ENCODE measurements around the gene RGMB. TPM values are rescaled to one million over a fixed set of nuclear protein-coding genes. Genes with fewer than 3 reads are reported as not detected.

RGMB gene
- total and polyA plus RNA-seq, 3 experiments from 2014 or later = 2.1 to 5.2 (median 5.1) TPM

DNA sequence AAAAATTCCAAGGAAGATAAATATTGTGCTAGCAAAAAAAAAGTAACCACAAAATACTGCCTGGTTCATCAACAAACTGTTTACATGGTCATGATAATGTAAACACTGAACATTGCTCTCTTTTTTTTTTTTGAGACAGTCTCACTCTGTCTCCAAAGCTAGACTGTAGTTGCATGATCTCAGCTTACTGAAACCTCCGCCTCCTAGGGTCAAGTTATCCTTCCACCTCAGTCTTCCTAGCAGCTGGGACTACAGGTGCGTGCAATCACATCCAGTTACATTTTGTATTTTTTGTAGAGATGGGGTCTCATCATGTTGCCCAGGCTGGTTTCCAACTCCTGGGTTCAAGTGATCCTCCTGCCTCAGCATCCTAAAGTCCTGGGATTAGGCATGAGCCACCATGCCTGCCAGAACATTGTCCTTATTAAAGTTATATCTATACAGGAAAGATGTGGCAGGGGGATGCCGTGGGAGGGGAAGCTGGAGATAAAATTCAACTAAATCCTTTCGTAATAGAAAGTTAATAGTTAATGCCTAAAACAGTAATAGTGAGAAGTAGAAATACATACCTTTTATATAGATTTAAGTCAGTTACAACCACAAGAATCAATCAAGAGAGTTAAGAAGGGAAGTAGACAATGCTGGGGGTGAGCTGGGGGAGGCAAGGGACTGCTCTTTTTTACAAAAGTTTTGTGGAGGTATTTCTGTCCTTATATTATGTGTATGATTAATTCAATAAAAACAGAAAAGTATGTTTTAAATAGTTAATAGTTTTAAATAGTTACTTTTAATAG is 52.3 kb downstream of the RGMB start:
- ChIA-PET CTCF (no interaction called here), POLR2A (no interaction called here)
- DNase-seq = no peak
- Mint-ChIP-seq H3K27ac (no peak overlapping the region), H3K4me3 (no peak overlapping the region), H3K27me3 (no peaks in the 10 kb centered on the region), H3K4me1 (no peaks in the 10 kb centered on the region), H3K36me3 (peaks cover 1 to 15% (median 1%) of the 10 kb centered on the region in 3 donors), H3K9me3 (peaks cover 0 to 6% (median 5%) of the 10 kb centered on the region in 5 donors)
- no peak overlapping the region for H3K27ac ChIP-seq (ENCODE audit: low read depth, low read length)
- H3K27me3 ChIP-seq (ENCODE audit: insufficient read depth, low read length, poor library complexity, severe bottlenecking) = no peaks in the 10 kb centered on the region
- H3K9me3 ChIP-seq (ENCODE audit: low read length) = no peaks in the 10 kb centered on the region
- H3K36me3 ChIP-seq (ENCODE audit: insufficient read depth, low read length) = no peaks in the 10 kb centered on the region
- H3K4me1 ChIP-seq (ENCODE audit: insufficient read depth, low read length) = no peaks in the 10 kb centered on the region
- no peak overlapping the region for H3K4me3 ChIP-seq (ENCODE audit: low read length)

DNA sequence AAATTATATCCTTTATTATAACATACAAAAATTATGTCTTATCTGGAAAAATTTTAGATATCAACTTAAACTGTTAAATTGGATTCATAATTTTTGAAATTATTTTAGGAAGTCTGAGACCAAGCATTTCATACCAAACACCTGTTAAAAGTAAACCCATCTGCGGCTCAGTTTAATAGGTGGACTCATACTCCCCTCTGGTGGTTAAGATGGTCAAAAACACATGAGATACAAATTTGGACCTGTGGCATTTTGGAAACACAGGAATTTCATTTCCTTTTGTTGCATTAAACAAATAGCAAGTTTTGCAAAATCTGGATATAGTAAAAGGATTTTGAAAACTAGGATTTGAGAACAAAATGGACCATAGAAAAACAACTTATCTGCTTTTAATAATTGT is 53.7 kb downstream of the RGMB start:
- Histone ChIP-seq H3K36me3 (ENCODE audit: insufficient read depth, low read length) (no peaks in the 10 kb centered on the region), H3K27ac (ENCODE audit: low read depth, low read length) (no peak overlapping the region), H3K9me3 (ENCODE audit: low read length) (no peaks in the 10 kb centered on the region), H3K4me1 (ENCODE audit: insufficient read depth, low read length) (no peaks in the 10 kb centered on the region), H3K27me3 (ENCODE audit: insufficient read depth, low read length, poor library complexity, severe bottlenecking) (no peaks in the 10 kb centered on the region), H3K4me3 (ENCODE audit: low read length) (no peak overlapping the region)
- Mint-ChIP-seq H3K4me1 (no peaks in the 10 kb centered on the region), H3K36me3 (peaks cover 0 to 5% (median 1%) of the 10 kb centered on the region in 3 donors), H3K27me3 (no peaks in the 10 kb centered on the region), H3K9me3 (no peaks in the 10 kb centered on the region), H3K27ac (no peak overlapping the region), H3K4me3 (no peak overlapping the region)
- CTCF ChIA-PET = interaction anchor here (1.2 kb wide), 1 partner anchor 1596 kb away, joined by 3 read pairs; no protein-coding TSS in a partner anchor
- POLR2A ChIA-PET = no interaction called here
- peak in 1 of 5 donors; percentile 14 for DNase-seq

DNA sequence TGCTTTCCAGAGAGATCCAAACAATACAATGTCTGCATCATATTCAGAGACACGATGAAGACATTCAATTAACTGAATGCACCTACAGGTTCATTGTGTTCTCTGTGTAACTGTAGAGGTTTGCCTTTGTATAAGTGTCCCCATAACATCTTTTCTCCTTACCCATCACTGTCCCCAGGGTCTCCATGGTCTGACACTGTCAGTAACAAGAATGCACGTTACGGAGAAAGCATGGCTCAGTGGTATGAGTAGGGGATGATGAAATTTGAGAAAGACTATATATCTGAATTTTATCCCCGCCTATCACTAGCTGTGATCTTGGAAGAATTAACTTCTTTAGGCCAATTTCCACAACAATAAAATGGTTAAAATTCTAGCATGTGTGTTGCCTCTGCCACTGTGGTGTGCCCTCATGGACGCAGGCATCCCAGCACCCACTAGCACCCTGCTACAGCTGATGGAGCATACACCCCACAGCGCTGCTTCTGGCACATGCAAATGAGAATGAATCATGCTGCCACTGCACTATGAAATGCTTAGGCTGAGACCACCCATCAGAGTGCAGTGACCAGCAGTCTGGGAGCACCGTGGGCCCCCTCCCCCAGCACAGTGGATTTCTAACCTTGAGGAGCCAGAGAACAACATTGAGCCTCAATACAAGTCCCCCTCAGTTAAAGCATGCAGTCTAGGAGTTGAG is 54.3 kb downstream of the RGMB start:
- Histone ChIP-seq H3K27ac (ENCODE audit: low read depth, low read length) (no peak overlapping the region), H3K9me3 (ENCODE audit: low read length) (no peaks in the 10 kb centered on the region), H3K36me3 (ENCODE audit: insufficient read depth, low read length) (no peaks in the 10 kb centered on the region), H3K4me1 (ENCODE audit: insufficient read depth, low read length) (no peaks in the 10 kb centered on the region), H3K27me3 (ENCODE audit: insufficient read depth, low read length, poor library complexity, severe bottlenecking) (no peaks in the 10 kb centered on the region), H3K4me3 (ENCODE audit: low read length) (no peak overlapping the region)
- Mint-ChIP-seq H3K36me3 (peaks cover 0 to 1% (median 0%) of the 10 kb centered on the region in 3 donors), H3K9me3 (no peaks in the 10 kb centered on the region), H3K27me3 (no peaks in the 10 kb centered on the region), H3K27ac (no peak overlapping the region), H3K4me3 (no peak overlapping the region), H3K4me1 (no peaks in the 10 kb centered on the region)
- CTCF ChIA-PET = interaction anchor here (0.9 to 1.2 kb wide), 2 partner anchors 12 to 1597 kb away, joined by 3 read pairs; no protein-coding TSS in a partner anchor
- POLR2A ChIA-PET = no interaction called here
- no peak for DNase-seq

DNA sequence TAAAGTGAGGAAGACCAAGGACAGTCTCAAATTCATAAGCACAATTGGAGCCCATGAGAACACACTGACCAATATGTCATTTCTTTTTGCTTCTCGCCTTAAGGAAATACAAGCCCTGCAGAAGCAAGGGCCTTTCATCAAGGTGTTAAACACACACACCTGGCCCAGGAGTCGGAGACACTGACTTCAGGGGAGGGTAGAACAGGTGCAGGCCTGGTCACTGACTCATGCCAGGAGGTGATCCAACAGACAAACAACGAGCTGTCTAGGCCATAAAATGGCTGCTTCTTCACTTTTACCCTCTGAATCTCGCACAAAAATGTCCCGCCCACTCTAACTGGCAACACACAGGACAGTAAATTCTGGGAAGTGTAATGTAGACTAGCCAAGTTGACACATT is 62.7 kb downstream of the RGMB start:
- Histone ChIP-seq H3K4me1 (ENCODE audit: insufficient read depth, low read length) (no peaks in the 10 kb centered on the region), H3K9me3 (ENCODE audit: low read length) (no peaks in the 10 kb centered on the region), H3K27me3 (ENCODE audit: insufficient read depth, low read length, poor library complexity, severe bottlenecking) (no peaks in the 10 kb centered on the region), H3K4me3 (ENCODE audit: low read length) (no peak overlapping the region), H3K36me3 (ENCODE audit: insufficient read depth, low read length) (no peaks in the 10 kb centered on the region), H3K27ac (ENCODE audit: low read depth, low read length) (no peak overlapping the region)
- POLR2A ChIA-PET = no interaction called here
- no peak for DNase-seq
- H3K9me3 Mint-ChIP-seq = no peaks in the 10 kb centered on the region
- peaks cover 0 to 5% (median 4%) of the 10 kb centered on the region in 3 donors for H3K36me3 Mint-ChIP-seq
- no peak overlapping the region for H3K27ac Mint-ChIP-seq
- H3K27me3 Mint-ChIP-seq = no peaks in the 10 kb centered on the region
- CTCF ChIA-PET = no interaction called here
- no peak overlapping the region for H3K4me3 Mint-ChIP-seq
- H3K4me1 Mint-ChIP-seq = peaks cover 0 to 4% (median 3%) of the 10 kb centered on the region in 3 donors

DNA sequence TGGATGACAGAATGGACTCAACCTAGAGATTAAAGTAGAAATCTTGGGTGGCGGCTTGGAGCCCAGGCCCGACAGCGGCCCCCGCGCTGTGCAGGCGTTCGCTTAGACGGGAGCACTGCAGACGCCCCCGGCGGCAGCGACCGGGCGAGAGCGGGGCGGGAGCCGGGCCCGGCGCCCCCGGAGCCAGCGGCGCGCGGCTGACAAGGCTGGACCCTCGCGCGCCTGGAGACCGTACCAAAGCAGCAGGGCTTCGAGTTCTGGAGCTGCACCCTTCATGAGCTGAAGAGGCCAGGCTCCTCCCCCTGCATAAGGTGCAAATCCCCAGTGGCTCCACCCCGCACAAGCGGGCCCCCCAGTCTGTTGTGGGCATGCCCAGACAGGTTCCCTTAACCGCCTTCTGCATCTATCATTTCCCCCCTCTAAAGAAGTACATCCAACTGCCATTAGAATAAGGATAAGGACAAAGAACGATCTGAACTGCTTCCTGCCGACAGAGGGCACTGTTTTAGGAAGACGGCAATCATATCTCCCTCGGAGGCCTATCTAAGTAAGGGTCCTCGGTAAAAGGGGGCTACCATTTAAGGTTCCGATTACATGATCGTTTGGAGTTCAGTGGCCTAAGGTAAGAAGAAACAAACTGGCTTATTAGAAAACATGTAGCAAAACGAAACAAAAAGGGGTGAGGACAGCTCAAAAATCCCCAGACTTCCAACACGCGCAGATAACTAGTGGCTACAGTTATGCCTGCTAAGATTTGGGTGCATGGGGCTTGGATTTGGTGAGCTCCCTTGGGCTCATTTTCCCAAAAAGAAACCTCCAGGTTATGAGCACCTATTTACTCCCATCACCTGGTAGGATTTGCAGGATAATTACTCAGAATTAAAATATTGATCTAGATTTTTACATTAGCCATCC is 66.3 kb downstream of the RGMB start:
- Histone ChIP-seq H3K4me3 (ENCODE audit: low read length) (no peak overlapping the region), H3K9me3 (ENCODE audit: low read length) (no peaks in the 10 kb centered on the region), H3K27me3 (ENCODE audit: insufficient read depth, low read length, poor library complexity, severe bottlenecking) (no peaks in the 10 kb centered on the region), H3K4me1 (ENCODE audit: insufficient read depth, low read length) (no peaks in the 10 kb centered on the region), H3K27ac (ENCODE audit: low read depth, low read length) (no peak overlapping the region), H3K36me3 (ENCODE audit: insufficient read depth, low read length) (no peaks in the 10 kb centered on the region)
- no peak overlapping the region for H3K27ac Mint-ChIP-seq
- peak overlapping the region in 6 of 7 donors; percentile 30 to 82 (median 51) for H3K4me3 Mint-ChIP-seq
- ChIA-PET POLR2A (no interaction called here), CTCF (interaction anchor here (0.9 to 1.8 kb wide), 2 partner anchors 12 kb away, joined by 3 to 7 read pairs; no protein-coding TSS in a partner anchor)
- H3K27me3 Mint-ChIP-seq = peaks cover 0 to 1% of the 10 kb centered on the region in 2 donors
- peaks cover 0 to 6% (median 4%) of the 10 kb centered on the region in 5 donors for H3K9me3 Mint-ChIP-seq
- H3K4me1 Mint-ChIP-seq = peaks cover 0 to 4% (median 3%) of the 10 kb centered on the region in 3 donors
- no peak for DNase-seq
- H3K36me3 Mint-ChIP-seq = peaks cover 0 to 8% (median 3%) of the 10 kb centered on the region in 3 donors

DNA sequence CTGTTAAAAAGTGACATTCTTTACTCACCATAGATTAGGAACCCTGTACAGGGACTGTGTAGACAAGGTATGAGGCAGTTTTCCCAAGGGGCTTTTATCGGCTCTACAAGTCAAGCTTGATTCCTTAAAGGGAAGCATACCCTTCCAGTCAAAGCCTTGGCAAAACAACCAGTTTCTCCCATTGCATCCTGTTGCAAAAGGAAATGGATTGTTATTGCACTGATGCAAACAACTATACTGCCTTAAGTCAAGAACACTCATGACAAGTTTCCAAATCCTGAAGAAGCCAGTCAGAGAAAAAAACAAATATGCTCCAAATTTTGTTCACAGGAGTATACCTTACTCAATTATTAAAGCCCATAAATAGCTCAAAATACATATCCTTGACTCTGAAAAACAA is 67.5 kb downstream of the RGMB start:
- CTCF ChIA-PET = interaction anchor here (1.8 kb wide), 1 partner anchor 11 kb away, joined by 7 read pairs; no protein-coding TSS in a partner anchor
- H3K4me3 Mint-ChIP-seq = no peak overlapping the region
- Histone ChIP-seq H3K9me3 (ENCODE audit: low read length) (no peaks in the 10 kb centered on the region), H3K4me3 (ENCODE audit: low read length) (no peak overlapping the region), H3K4me1 (ENCODE audit: insufficient read depth, low read length) (no peaks in the 10 kb centered on the region), H3K36me3 (ENCODE audit: insufficient read depth, low read length) (no peaks in the 10 kb centered on the region), H3K27ac (ENCODE audit: low read depth, low read length) (no peak overlapping the region), H3K27me3 (ENCODE audit: insufficient read depth, low read length, poor library complexity, severe bottlenecking) (no peaks in the 10 kb centered on the region)
- peaks cover 0 to 8% (median 3%) of the 10 kb centered on the region in 3 donors for H3K36me3 Mint-ChIP-seq
- DNase-seq = no peak
- POLR2A ChIA-PET = no interaction called here
- peaks cover 0 to 6% (median 4%) of the 10 kb centered on the region in 5 donors for H3K9me3 Mint-ChIP-seq
- peaks cover 0 to 1% of the 10 kb centered on the region in 2 donors for H3K27me3 Mint-ChIP-seq
- peaks cover 0 to 4% (median 3%) of the 10 kb centered on the region in 3 donors for H3K4me1 Mint-ChIP-seq
- no peak overlapping the region for H3K27ac Mint-ChIP-seq

DNA sequence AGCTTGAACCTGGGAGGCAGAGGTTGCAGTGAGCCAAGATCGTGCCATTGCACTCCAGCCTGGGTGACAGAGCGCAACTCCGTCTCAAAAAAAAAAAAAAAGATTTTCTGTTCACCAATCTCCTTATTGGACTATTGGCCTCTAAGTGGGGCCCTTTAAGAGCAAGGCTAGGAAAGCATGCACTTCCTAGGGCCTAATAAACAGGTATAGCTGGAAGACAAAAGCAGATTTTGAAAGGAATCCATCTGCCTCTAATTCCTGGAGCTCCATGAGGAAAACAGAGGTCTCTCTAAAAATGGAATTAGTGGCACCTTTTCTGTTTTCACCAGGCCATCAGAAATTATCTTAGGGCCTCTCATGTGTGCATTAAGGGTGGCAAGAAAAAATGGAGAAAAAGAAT is 70.0 kb downstream of the RGMB start:
- Mint-ChIP-seq H3K27ac (peak overlapping the region in 1 of 8 donors; percentile 47), H3K4me3 (no peak overlapping the region), H3K36me3 (peaks cover 0 to 8% (median 0%) of the 10 kb centered on the region in 3 donors), H3K27me3 (peaks cover 0 to 1% of the 10 kb centered on the region in 2 donors), H3K9me3 (peaks cover 0 to 6% (median 4%) of the 10 kb centered on the region in 5 donors), H3K4me1 (peaks cover 0 to 4% (median 3%) of the 10 kb centered on the region in 3 donors)
- Histone ChIP-seq H3K4me3 (ENCODE audit: low read length) (no peak overlapping the region), H3K27me3 (ENCODE audit: insufficient read depth, low read length, poor library complexity, severe bottlenecking) (no peaks in the 10 kb centered on the region), H3K4me1 (ENCODE audit: insufficient read depth, low read length) (no peaks in the 10 kb centered on the region), H3K36me3 (ENCODE audit: insufficient read depth, low read length) (no peaks in the 10 kb centered on the region), H3K27ac (ENCODE audit: low read depth, low read length) (no peak overlapping the region), H3K9me3 (ENCODE audit: low read length) (no peaks in the 10 kb centered on the region)
- POLR2A ChIA-PET = no interaction called here
- CTCF ChIA-PET = no interaction called here
- no peak for DNase-seq

Measured in CD8-positive, alpha-beta memory T cell (primary cell).